Measurements from ENCODE around the gene TNFRSF6B.
"Not testable (repeated sequence)": the region's sequence is repeated elsewhere in the genome, so short reads cannot be mapped to it uniquely, and the experiment has no call there.

Gene TNFRSF6B

DNA sequence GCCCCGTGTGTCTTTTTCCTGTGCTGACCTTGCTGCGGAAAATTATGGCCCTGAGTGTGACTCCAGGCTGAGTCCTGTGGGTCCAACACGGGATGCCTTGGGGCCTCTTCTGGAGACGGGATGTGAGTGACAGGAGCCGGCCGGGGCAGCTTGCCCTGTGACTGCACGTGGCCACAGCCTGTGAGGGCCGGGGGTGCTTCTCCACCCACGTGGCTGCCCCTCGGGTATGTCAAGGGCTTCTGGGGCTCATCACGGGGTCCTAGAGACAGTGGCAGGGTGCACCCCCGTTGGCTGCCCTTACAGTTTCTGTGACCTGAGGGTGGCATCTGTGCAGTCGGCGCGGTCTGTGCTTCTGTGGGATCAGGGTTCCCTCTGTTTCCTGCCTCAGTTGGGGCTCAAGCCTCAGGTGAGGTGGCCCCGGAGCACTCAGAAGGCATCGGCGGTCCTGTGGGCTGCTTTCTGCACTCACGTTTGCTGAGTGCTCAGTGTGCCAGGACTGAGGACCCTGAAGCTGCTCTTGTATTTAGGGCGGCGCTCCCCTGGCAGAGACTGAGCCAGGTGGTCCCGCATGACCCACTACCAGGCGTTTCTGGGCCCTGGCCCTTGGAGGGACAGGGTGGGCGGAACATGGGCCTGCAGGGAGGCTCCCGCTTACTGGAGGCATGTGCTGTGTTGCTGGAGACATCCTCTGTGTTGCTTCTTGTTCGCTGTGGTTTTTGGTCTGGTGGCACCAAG is 33.0 kb upstream of the TNFRSF6B start:
- no peak for DNase-seq

DNA sequence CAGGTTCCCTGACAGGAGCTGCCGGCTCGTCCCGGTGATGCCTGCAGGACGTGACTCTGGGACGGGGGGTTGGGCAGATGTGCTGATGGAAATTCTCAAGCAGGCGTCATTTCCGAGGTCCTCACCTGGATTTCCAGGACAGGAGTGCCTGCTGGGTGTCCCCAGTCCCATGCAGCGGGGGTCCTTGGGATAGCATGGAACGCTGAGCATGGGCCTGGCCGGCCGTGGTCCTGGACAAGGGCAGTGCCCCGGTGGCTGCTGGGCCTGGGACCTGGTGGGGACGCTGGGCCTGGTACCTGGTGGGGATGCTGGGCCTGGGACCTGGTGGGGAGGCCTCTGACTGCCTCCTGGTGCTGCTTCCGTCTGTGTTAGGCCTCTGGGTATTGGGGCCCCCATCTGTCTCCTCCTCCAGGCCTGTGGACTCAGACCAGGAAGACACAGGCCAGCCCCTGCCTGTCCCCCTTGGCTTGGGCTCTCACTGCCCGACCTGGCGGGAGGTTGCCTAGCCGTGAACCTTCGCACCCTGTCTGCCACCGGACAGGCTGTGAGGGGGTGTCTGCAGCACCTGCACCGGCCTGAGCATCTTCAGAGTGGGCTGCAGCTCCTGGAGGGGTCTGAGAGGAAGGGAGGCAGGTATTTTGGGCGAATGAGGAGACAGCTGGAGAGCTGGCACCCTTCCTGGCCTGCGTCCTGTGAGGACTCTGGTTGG is 32.2 kb upstream of the TNFRSF6B start:
- DNase-seq = no peak

DNA sequence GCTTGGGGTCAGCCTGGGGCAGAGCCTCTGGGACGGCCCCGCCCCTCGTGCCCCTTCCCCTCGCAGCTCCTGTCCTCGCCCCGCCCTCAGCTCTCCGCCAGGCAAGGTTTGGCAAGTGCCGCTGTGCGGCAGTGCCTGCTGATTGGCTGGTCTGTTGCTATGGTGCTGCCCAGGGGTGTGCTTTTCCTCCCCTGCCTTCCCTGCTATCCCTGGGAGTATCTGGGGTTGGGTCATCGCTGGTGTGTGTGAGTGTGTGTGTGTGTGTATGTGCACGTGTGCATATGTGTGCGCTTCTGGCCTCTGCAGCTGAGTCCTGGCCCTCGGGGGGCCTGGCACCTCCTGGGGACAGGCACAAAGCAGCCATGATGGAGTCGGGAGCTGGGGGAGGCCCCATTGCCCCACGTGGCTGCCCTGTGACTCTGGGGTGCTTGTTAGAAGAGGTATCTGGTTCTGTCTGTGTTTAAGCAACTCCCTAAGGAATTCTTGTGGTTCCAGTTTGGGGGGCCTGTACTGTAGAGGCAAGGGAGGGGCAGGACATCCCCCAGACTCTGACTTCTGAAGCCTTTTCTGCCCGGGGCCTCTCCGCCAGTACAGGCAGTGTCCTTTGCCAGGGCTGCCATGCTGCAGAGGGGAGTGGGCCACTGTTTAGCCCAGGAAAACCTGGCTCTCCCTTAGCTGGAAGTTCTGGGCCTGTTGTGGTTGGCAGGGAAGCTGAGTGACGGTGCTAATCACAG is 31.4 kb upstream of the TNFRSF6B start:
- DNase-seq = no peak

DNA sequence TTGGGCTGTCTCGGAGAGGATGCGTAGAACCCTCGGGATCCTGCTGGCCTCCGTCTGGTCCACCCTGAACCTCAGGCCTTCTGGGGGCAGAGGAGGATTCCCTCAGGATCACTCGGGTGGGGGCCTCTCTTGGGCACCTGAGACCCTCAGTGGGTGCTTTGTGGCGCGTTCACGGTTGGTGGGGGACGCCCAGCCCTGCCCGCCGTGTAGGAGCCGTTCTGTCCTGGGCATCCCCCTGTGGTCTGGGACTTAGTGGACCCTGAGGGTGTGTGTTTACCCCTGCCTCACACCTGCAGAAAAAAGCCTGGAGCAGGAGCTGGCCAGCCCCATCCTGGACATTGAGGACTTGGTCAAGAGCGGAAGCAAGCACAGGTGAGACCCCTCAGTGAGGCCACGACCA is 30.7 kb upstream of the TNFRSF6B start:
- DNase-seq = no peak

DNA sequence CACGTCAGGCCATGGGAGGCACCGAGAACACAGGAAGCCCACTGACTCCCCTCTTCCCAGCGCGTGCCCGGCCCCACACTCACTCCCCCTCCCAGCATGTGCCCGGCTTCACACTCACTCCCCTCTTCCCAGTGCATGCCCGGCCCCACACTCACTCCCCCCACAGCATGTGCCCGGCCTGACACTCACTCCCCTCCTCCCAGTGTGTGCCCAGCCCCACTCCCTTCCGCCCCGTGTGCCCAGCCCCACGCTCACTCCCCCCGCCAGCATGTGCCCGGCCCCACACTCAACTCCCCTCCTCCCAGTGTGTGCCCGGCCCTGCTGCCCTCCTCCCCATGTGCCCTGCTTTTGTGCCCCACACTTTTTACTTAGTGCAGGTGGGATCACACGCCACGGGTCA is 28.6 kb upstream of the TNFRSF6B start:
- no peak for DNase-seq

DNA sequence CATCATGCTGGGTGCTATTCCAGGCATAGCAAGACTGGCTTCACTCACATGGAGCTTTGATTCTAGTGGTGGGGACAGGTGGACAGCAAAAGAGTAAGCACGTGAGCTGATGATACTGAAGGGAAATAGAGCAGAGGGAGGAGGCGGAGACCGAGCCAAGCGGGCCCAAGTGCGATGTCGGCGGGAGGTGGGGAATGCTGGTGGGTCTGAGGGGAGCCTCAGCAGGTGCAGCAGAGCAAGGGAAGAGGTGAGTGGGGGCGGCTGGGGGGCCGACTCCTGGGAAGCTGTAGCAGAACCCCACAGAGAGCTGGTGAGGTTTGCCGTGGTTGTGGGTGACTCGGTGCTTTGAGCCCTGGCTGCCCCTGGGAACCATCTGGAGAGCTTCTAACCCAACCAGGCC is 28.1 kb upstream of the TNFRSF6B start:
- no peak for DNase-seq

DNA sequence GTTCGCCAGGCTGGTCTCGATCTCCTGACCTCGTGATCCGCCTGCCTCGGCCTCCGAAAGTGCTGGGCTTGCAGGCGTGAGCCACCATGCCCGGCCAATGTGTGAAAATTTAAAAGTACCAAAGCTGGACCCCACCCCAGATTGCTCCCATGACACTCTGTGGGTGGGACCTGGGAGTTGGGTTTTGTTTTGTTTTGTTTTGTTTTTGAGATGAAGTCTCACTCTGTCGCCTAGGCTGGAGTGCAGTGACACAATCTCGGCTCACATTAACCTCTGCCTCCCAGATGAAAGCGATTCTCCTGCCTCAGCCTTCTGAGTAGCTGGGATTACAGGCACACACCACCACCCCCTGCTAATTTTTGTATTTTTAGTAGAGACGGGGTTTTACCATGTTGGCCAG is 24.8 kb upstream of the TNFRSF6B start:
- not testable (repeated sequence) for DNase-seq

DNA sequence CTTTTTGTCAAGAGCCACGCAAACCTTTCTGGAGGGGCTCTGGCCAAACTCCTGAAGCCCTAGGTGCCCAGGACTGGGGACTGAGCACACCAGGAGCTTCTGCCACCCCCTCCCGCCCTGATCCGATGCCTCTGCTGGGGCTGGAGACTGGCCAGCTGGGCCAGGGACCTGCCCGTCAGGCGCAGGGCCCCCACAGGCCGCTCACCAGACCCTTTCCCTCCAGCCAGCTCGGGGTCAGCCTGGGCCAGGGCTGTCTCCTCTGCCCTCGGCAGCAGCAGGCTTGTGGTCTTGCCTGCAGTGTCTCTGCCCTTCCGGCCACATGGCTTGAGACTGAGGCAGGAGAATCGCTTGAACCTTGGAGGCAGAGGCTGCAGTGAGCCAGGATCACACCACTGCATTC is 23.8 kb upstream of the TNFRSF6B start:
- no peak for DNase-seq

DNA sequence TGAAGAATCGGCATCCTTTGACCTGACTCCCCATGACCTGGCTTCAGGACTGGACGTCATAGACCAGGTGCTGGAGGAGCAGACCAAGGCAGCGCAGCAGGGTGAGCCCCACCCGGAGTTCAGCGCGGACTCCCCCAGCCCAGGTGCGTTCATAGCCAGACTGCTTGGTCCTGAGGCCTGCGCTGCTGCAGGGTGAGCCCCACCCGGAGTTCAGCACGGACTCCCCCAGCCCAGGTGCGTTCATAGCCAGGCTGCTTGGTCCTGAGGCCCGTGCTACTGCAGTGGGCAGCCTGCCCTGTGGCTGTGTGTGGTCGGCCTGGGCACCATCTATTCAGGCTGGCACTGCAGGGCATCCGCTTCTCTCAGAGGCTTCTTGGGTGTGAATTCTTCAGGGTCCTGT is 22.5 kb upstream of the TNFRSF6B start:
- no peak for DNase-seq

DNA sequence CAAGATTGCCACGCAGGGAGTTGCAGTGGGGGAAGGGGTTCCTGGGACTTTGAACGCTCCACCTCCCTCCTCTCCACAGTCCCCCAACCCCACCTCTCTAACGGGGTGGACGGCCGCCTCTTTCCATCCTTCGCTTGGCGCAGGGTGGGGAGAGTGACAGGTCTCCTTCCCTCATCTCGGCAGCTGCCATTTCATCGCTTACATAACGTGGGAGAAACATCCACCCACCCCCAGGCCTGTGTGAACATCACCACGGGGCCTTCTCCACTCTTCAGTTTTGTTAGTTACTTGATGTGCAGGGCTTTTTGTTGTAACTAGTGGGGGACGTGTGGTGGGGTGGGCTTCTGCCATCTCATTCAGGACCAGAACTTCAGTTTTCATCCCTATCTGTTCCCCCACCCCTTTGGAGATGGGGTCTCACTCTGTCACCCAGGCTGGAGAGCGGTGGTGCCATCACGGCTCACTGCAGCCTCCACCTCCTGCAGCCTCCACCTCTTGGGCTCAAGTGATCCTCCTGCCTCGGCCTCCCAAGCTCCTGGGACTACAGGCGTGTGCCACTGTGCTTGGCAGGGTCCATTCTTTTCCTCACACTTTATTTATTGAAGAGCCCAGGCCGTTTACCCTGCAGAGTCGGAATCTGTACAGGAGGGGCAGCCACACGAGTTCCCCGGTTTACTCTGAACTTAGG is 20.6 kb upstream of the TNFRSF6B start:
- DNase-seq = no peak

DNA sequence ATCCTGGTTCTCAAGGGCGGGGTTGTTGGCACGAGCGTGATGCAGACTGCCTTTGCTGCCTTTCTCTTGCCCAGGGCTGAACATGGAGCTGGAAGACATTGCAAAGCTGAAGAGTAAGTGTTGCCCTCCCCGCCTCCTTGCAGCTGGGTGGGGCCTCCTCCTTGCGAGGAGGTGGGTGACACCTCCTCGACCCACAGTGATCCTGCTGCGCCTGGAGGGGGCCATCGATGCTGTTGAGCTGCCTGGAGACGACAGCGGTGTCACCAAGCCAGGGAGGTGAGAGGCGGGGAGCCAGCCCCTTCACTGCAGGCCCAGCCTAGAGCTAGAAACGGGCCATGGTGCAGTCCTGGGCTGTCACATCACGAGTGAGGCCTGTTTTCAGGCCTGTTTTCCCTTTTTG is 18.4 kb upstream of the TNFRSF6B start:
- no peak for DNase-seq

DNA sequence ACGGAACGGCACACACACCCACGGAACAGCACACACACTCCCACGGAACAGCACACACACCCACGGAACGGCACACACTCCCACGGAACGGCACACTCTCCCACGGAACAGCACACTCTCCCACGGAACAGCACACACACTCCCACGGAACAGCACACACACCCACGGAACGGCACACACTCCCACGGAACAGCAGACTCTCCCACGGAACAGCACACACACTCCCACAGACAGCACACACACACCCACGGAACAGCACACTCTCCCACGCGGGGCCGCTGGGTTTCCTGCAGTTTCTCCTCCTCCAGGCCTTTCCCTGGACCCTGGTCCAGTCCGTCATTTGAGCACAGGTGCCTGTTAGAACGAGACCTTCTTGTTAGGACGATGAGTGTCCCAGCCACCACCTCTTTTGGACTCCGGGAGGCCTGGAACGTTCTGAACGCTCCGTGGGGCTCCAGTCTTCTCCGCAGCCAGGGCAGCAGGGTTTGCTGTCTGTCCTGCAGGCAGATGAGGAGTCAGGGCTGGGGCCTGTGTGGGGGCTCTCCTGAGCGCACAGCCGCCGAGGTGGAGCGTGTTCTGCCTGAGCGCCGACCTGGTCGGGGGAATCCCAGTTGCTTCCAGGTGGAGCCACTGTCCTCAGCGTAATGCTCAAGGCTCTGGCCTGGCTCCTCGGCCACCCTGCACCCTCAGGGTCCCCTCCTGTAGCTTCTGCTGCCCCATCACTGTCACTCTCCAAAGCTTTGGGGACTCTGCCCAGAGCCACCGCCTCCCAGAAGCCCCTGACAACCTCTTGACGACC is 17.6 kb upstream of the TNFRSF6B start:
- DNase-seq = no peak

DNA sequence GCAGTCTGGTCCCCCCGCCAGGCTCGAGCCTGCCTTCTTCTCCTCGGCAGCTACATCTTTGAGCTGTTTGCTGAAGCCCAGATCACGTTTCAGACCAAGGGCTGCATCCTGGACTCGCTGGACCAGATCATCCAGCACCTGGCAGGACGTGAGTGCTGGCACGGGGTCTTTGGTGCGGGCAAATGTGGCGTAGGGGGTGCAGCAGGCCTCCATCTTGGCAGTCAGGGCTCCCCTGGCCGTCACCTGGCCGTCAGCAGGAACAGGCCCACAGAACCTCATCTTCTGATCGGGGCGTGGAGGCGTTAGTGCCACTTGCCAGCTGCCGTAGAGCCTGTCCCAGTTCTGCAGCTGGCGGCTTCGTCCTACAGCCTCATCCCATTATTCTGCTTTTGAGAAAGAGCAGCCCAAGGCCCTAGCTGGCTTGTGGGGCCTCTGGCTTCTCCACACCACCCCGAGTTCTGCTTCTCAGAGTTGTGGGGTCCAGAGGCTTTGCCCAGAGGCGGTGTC is 16.6 kb upstream of the TNFRSF6B start:
- no peak for DNase-seq

DNA sequence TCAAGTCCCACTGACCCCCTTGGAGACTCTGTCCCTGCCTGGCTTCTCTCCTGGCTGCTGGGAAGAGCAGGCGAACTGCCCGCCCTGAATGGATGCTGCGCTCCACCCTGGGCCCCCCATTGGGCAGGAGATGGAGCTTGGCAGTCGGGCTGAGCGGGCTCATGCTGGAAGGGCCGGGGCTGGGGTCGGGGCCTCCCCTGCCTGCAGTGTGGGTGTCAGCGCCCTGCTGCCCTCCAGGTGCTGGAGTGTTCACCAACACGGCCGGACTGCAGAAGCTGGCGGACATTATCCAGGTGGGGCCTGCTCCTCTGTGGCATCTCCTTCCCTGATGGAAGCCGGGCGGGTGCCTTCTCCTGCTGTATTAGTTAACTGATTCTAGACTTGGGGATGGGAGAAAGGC is 16.0 kb upstream of the TNFRSF6B start:
- no peak for DNase-seq

DNA sequence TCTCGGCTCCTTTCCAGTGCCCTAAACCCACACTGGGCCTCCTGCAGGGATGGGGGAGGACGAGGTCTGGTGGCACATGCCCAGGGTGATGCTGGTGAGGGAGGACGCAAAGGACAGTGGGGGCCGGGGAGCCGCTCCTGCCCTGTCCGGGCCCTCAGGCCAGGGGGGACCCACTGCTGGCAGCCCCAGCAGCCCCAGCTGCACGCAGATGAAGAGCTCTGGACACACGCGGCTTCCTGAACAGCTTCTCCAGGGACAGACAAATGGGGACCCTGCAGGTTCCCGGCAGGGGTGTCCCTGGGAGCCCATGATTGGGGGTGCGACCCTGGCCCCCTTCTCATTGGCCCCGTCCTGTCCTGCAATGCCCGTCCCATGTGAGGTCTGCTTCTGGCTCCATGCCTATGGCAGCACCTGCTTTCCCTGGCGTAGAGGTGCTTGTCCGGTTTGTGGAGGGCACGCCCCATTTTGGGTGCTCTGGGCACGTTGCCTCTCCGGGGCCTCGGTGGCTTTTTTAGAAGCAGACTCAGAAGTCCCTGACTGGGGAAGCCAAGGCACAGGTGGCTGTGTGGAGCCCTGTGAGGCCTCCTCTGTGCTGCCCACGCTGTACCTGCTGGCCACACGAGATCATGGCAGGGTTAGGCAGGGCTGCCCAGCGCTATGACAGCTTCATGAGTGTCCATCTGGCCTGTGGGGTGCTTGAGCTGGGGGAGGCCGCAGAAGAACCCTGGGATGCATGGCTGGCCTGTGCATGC is 15.4 kb upstream of the TNFRSF6B start:
- DNase-seq = no peak

DNA sequence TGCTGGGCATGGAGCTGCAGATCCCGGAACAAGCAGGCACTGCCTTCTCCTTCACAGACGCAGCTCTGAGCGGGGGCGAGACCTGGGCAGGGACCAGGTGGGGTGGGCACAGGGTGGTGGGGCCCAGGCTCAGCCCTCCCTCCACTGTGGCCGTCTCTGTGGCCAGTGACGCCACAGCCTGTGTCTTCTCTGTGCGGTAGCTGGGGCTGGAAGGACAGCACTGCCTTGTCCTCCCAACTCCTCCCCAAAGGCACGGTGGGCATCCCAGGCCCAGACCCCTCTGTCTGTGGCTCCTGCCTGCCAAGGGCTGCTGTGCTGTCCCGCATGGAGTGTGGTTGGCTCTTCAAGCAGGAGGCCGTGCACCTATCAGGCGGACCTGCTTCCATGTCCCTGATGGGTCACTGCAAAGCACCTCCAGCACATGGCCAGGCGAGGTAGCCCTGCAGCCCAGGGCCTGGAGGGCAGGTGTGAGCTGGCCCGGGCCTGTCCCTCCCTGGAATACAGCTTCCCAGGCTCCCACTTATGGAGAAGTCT is 14.8 kb upstream of the TNFRSF6B start:
- DNase-seq = no peak

DNA sequence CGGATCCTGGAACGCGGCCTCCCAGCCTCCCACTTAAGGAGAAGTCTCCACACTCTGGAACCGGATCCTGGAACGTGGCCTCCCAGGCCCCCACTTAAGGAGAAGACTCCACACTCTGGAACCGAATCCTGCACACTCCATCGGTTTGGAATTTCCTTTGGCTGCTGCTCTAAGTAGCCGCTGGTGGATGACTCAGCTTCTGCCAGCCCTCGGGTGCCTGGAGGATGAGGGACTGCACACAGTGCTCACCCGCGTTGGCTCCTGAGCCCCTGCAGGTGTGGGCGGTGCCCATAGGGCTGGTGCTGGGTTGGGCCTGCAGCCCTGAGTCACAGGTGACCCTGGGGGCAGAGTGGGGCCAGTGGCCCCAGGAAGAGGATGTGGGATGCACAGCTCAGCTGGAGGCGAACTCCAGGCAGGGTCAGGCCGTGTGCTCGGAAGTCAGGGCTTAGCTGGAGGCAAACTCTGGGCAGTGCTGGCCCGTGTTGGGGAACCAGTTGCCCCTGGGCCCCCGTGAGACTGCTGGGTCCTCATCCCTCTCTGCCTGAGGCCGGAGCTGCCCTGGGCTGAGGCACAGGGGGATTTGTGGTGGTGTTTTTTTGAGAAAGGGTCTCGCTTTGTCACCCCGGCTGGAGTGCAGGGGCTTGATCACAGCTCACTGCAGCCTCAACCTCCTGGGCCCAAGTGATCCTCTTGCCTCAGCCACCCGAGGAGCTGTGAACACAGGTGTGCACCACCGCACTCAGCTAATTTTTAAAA is 13.9 kb upstream of the TNFRSF6B start:
- no peak for DNase-seq

DNA sequence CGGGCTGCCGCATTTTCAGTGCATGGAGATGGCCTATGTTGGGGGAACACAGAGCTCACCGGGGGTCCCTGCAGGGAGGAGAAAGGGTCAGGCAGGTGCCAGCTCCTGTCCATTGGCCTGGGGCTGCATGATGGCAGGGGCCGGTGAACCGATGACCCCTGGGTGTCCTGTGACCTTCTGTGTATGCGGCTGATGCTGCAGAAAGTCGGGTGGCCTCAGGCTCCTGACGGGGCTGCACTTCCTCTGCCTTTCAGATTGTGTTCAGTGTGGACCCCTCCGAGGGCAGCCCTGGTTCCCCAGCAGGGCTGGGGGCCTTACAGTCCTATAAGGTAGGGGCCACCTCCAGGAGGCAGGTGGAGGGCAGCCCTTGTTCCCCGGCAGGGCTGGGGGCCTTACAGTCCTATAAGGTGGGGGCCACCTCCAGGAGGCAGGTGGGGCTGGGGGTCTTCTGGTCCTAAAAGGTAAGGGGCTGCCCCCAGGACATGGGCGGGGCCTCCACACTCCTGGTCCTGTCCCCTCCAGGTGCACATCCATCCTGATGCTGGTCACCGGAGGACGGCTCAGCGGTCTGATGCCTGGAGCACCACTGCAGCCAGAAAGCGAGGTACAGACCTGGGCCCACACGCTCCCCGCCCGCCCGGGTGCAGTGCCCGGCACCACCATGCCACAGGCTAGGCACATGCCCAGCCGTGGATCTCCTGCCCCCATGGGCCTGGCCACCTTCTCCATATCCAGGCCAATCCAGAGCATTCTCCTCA is 11.0 kb upstream of the TNFRSF6B start:
- no peak for DNase-seq

DNA sequence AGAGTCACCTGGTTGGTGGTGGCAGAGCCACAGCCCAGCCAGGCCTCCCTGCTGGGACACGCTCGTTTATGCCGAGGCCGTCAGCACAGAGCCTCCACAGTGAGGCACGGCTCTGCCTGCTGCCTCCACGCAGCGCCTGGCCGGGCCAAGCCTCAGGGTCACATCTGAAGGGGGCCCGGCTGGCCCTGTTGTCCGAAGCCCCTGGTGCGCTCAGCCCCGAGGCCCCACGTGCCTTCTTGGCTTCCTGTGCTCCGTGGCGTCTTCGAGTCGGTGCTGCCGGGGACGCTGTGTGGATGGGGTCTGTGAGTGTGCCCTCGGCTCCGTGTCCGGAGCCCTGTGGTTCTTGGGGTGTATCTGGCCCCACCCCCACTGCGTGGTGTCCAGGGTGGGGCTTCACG is 10.4 kb upstream of the TNFRSF6B start:
- no peak for DNase-seq
